ENCODE measurements around the gene PIGR. TPM values are rescaled to one million over a fixed set of nuclear protein-coding genes. Genes with fewer than 3 reads are reported as not detected.
"Not testable (repeated sequence)": the region's sequence is repeated elsewhere in the genome, so short reads cannot be mapped to it uniquely, and the experiment has no call there.

PIGR gene
- total RNA-seq, 1 donor: not detected

DNA sequence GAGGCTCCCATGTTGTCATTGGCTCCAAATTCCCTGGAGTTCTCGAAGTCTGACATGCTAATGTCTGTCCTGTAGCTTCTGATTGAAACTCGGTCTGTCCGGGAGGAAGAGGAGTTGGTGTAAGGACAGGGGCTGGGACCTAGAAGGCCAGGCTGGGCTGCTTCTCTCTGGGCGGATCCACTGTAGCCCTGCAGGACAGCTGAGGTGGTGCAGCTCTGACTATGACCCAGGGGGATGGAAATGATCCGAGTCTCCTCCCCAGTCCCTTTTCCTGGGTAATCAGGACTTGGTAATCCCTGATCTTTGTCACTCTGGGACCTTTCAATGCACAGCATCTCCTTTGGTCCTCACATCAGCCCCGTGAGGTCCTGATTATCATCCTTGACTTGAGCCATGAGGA is 14.6 kb downstream of the PIGR start:
- TF ChIP-seq CTCF (IDR thresholded peaks at IDR 0.05; ENCODE audit: insufficient read depth, low read depth, low read length): peak; percentile 20
- no peak overlapping the region for H3K4me3 ChIP-seq (ENCODE audit: low read depth, low read length)
- DNase-seq (ENCODE audit: low read depth): no peak

- no peak for TF ChIP-seq CTCF (IDR thresholded peaks at IDR 0.05; ENCODE audit: insufficient read depth, low read depth, low read length)
- H3K4me3 ChIP-seq (ENCODE audit: low read depth, low read length): no peak overlapping the region
- DNase-seq (ENCODE audit: low read depth): no peak
These were observed 16.0 kb downstream of the PIGR start for GRCh38 chr1:206930210-206930798.

GRCh38 chr1:206929524-206929923 is 16.7 kb downstream of the PIGR start:
- TF ChIP-seq CTCF (IDR thresholded peaks at IDR 0.05; ENCODE audit: insufficient read depth, low read depth, low read length): no peak
- DNase-seq (ENCODE audit: low read depth): no peak
- H3K4me3 ChIP-seq (ENCODE audit: low read depth, low read length): no peak overlapping the region

DNA sequence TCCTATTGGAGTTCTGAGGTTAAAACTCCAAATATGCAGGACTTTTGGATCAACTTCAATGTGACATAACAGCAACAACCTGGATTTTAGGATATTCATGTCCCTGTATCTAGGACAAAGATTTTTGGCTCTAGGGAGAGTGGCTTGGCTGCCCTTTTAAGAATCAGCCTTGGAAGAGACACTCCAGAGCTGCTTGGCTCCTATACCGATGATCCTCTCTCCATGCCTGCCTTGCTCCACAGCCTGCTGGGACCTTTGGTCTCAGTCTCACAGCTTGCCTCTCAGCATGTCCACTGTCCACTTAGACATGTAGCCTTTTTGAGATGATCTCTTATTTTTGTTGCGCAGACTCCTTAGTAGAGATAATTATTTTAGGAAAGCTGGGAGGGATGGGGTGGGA is 20.0 kb downstream of the PIGR start:
- H3K4me3 ChIP-seq (ENCODE audit: low read depth, low read length): no peak overlapping the region
- no peak for TF ChIP-seq CTCF (IDR thresholded peaks at IDR 0.05; ENCODE audit: insufficient read depth, low read depth, low read length)
- no peak for DNase-seq (ENCODE audit: low read depth)

DNA sequence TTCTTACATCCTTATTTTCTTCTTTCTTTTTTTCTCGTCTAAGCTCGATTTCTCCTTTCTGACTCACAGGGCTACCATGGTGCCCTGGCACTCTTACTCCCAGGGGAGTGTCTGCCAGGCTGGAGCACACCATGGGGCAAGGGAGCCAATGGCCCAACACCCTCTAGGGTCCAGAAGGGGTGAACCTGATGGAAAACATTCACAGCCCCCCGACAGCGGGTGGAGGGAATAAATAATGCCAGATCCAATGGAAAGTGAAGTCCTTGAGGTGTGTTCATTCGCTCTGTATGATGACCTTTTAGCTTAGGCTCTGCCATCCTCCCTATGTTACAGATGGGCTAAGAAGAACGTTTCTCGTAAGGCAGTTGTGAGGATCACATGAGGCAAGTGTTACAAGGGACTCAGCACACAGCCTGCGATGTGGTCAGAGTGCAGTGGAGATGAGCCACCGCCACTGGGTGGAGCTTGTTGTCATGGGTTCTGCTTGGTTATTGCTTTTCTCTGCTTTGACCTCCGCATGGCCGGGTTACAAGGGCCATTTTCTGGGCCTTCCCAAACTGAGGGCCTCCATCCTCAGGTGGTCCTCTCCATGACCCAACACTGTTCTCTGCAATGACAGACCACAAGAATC is 21.0 kb downstream of the PIGR start:
- H3K4me3 ChIP-seq (ENCODE audit: low read depth, low read length): no peak overlapping the region
- TF ChIP-seq CTCF (IDR thresholded peaks at IDR 0.05; ENCODE audit: insufficient read depth, low read depth, low read length): no peak
- no peak for DNase-seq (ENCODE audit: low read depth)

DNA sequence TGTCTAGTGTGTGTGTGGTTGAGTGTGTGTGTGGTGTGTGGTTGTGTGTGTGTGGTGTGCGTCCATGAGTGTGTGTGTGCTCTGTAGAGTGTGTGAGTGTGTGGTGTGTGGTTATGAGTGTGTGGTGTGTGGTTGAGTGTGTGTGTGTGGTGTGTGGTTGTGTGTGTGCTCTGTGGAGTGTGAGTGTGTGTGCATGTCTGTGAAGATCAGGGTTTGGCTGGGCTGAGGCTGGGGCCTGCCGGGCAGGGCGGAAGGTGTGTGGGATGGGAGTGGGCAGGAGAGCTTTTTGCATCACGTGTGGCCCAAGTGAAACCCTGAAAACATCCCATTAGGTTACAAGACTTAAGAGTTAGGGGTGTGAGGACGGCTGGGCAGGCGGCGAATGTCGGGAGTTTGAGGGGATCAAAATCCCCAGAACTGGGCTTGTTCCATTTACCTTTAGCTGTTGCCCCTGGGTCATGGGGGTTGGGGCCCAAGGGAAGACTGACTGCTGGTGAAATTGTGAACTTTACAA is 21.6 kb downstream of the PIGR start:
- DNase-seq (ENCODE audit: low read depth): no peak
- H3K4me3 ChIP-seq (ENCODE audit: low read depth, low read length): no peak overlapping the region

DNA sequence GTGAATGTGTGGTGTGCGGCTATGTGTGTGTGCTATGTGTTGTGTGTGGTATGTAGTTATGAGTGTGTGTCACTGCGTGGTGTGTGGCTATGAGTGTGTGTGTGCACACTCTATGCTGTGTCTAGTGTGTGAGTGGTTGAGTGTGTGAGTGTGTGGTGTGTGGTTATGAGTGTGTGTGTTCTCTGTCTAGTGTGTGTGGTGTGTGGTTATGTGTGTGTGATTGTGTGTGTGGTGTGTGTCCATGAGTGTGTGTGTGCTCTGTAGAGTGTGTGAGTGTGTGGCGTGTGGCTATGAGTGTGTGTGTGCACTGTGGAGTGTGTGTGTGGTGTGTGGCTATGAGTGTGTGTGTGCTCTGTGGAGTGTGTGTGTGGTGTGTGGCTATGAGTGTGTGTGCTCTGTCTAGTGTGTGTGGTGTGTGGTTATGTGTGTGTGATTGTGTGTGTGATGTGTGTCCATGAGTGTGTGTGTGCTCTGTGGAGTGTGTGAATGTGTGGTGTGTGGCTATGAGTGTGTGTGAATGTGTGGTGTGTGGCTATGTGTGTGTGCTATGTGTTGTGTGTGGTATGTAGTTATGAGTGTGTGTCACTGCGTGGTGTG is 22.2 kb downstream of the PIGR start:
- H3K4me3 ChIP-seq (ENCODE audit: low read depth, low read length); DNase-seq (ENCODE audit: low read depth): not testable (repeated sequence)

More for the DNA sequence above, 21.6 kb downstream of the PIGR start:
- TF ChIP-seq CTCF (IDR thresholded peaks at IDR 0.05; ENCODE audit: insufficient read depth, low read depth, low read length): no peak

All from fibroblast of villous mesenchyme (primary cell).